Motor neuron (in vitro differentiated cells): ENCODE measurements around the gene ATXN1L. TPM values are rescaled to one million over a fixed set of nuclear protein-coding genes. Genes with fewer than 3 reads are reported as not detected.
"Not testable (repeated sequence)": the region's sequence is repeated elsewhere in the genome, so short reads cannot be mapped to it uniquely, and the experiment has no call there.

ENCODE experiments used
- ATAC-seq, 8 experiments: fragments of 200-7000 bp; cut with Tn5 transposase; replicated peaks in 6 of 8; 2 replicates each; pipeline ENCODE4 v1.8.0; 2021; ENCODE audit warnings: mild to moderate bottlenecking in 8 of 8, moderate library complexity in 8 of 8
- H3K27ac ChIP-seq, 2 donors: fragments of 250-450 bp; sonication (Bioruptor Pico); 2 replicates each; pipeline ENCODE4 v1.9.0; 2021; ENCODE audit warnings: antibody characterized with exemption in 2 of 2, mild to moderate bottlenecking in 2 of 2, moderate library complexity in 1 of 2
- H3K4me1 ChIP-seq, 2 donors: fragments of 250-450 bp; sonication (Bioruptor Pico); replicated peaks in 1 of 2; 2 replicates each; pipeline ENCODE4 v1.6.1; 2021; ENCODE audit warnings: antibody characterized with exemption in 2 of 2, mild to moderate bottlenecking in 2 of 2, moderate library complexity in 1 of 2
- H3K4me3 ChIP-seq, 5 donors: fragments of 250-450 bp; sonication (Bioruptor Pico); 2 replicates each; pipeline ENCODE4 v1.9.0; 2021; ENCODE audit warnings: antibody characterized with exemption in 5 of 5, mild to moderate bottlenecking in 5 of 5, moderate library complexity in 4 of 5
- WGBS, 10 experiments: fragments of 450-650 bp; shearing (Covaris generic); methylation state at CpG; one replicate each; pipeline ENCODE4 v1.0.0; 2022; 5-methylcytosine and 5-hydroxymethylcytosine counted together
- in situ Hi-C, 9 experiments: fragments of 400-800 bp; cut with MboI; loops; one replicate each; pipeline ENCODE4 v1.15.0; 2021; ENCODE audit warnings: low sequenced_read_pairs in 9 of 9, low pct_unique_long_range_greater_than_20kb in 2 of 9; ENCODE audit not compliant: unreplicated experiment in 9 of 9
- total RNA-seq, 8 experiments: library from RNA; unstranded; fragments of 300-600 nt; gene quantifications; 2 replicates each; pipeline versions ENCODE4 v1.2.3 to v1.2.4, GENCODE V29; 2022

Gene ATXN1L
- total RNA-seq, 8 experiments from 2014 or later = 7.5 to 22.7 (median 17.2) TPM

- H3K4me3 ChIP-seq = no peak overlapping the region
- in situ Hi-C loops = no loop called here
- H3K4me1 ChIP-seq = no peaks in the 10 kb centered on the region
- no peak overlapping the region for H3K27ac ChIP-seq
- 83 to 100% (median 100%) methylated on average over 1 to 2 of the region's 2 CpGs for WGBS, 10 experiments
- ATAC-seq = no peak
These were observed 57.8 kb downstream of the ATXN1L start for GRCh38 chr16:71903608-71904007.

- H3K27ac ChIP-seq = no peak overlapping the region
- H3K4me3 ChIP-seq = no peak overlapping the region
- no peaks in the 10 kb centered on the region for H3K4me1 ChIP-seq
- no peak for ATAC-seq
- 67 to 100% (median 83%) methylated on average over 1 to 8 of the region's 9 CpGs; no CpG with 5 or more reads in 3 of the 10 experiments for WGBS, 10 experiments
- in situ Hi-C loops = no loop called here
These were observed 58.5 kb downstream of the ATXN1L start for GRCh38 chr16:71904239-71904638.

- H3K27ac ChIP-seq, ATAC-seq, H3K4me1 ChIP-seq, H3K4me3 ChIP-seq, in situ Hi-C loops: not testable (repeated sequence)
- WGBS, 10 experiments = 22 to 100% (median 86%) methylated on average over 2 to 6 of the region's 6 CpGs; no CpG with 5 or more reads in 1 of the 10 experiments
These were observed 60.0 kb downstream of the ATXN1L start for GRCh38 chr16:71905765-71906164.

Other genes with a start within 250 kb of the ATXN1L start
- gene MARVELD3, start 219.8 kb upstream of the ATXN1L start, total RNA-seq = 1 to 10 TPM in 2 of 8 experiments, under 1 TPM in 6; 0.27 to 1.4 (median 0.59) TPM
- 1 to 10 TPM; 4.1 to 9.7 (median 7.7) TPM for gene PHLPP2, start 121.3 kb upstream of the ATXN1L start, total RNA-seq
- gene AP1G1, start 37.1 kb upstream of the ATXN1L start, total RNA-seq = 10 to 100 TPM; 40.1 to 78.0 (median 63.4) TPM
- 10 to 100 TPM in 5 of 8 experiments, 1 to 10 TPM in 3; 3.2 to 28.6 (median 20.7) TPM for gene ZNF821, start 38.2 kb downstream of the ATXN1L start, total RNA-seq
- 100 to 1,000 TPM; 115 to 205 (median 148) TPM for gene IST1, start 49.6 kb downstream of the ATXN1L start, total RNA-seq
- gene PKD1L3, start 154.4 kb downstream of the ATXN1L start, total RNA-seq = under 1 TPM; 0.04 to 0.35 (median 0.06) TPM
- 10 to 100 TPM in 2 of 8 experiments, 1 to 10 TPM in 6; 3.7 to 17.1 (median 6.7) TPM for gene DHODH, start 162.8 kb downstream of the ATXN1L start, total RNA-seq
- gene HP, start 208.5 kb downstream of the ATXN1L start, total RNA-seq = 100 to 1,000 TPM in 1 of 8 experiments, 1 to 10 TPM in 4, under 1 TPM in 3; 0.50 to 107 (median 1.1) TPM
- gene HPR, start 217.2 kb downstream of the ATXN1L start, total RNA-seq = 1 to 10 TPM in 2 of 8 experiments, under 1 TPM in 5, not detected in 1; 0.27 to 1.9 (median 0.81) TPM
- gene TXNL4B, start 247.6 kb downstream of the ATXN1L start, total RNA-seq = 10 to 100 TPM in 5 of 8 experiments, 1 to 10 TPM in 3; 8.4 to 16.9 (median 12.1) TPM
- 10 to 100 TPM; 28.2 to 75.7 (median 44.2) TPM for gene DHX38, start 247.9 kb downstream of the ATXN1L start, total RNA-seq